Smooth muscle cell (in vitro differentiated cells): ENCODE results near the gene ZNF697. TPM values are rescaled to one million over a fixed set of nuclear protein-coding genes. Genes with fewer than 3 reads are reported as not detected.
"Not testable (repeated sequence)": the region's sequence is repeated elsewhere in the genome, so short reads cannot be mapped to it uniquely, and the experiment has no call there.

Source experiments
- DNase-seq: peaks from one replicate; lab custom pipeline; 2025; ENCODE audit not compliant: unreplicated experiment; lab: John Stamatoyannopoulos, UW
- H2AFZ ChIP-seq: fragments of 200-600 bp; sonication (generic); 2 replicates; pipeline ENCODE4 v1.6.0; 2016; ENCODE audit warnings: antibody characterized with exemption, low read depth, mild to moderate bottlenecking
- H3F3A ChIP-seq: fragments of 200-600 bp; sonication (generic); 2 replicates; pipeline ENCODE4 v1.6.0; 2017; ENCODE audit warnings: antibody characterized with exemption, low read depth
- H3K27ac ChIP-seq: fragments of 200-600 bp; sonication (generic); 2 replicates; pipeline ENCODE4 v1.5.1; 2016; ENCODE audit warnings: low read depth, mild to moderate bottlenecking
- H3K27me3 ChIP-seq: fragments of 200-600 bp; sonication (generic); 2 replicates; pipeline ENCODE4 v1.6.1; 2016; ENCODE audit warnings: low read depth, mild to moderate bottlenecking
- H3K36me3 ChIP-seq: fragments of 200-600 bp; sonication (generic); 2 replicates; pipeline ENCODE4 v1.5.1; 2016; ENCODE audit warnings: low read depth
- H3K4me1 ChIP-seq: fragments of 200-600 bp; sonication (generic); 2 replicates; pipeline ENCODE4 v1.5.1; 2016; ENCODE audit warnings: low read depth
- H3K4me2 ChIP-seq: fragments of 200-600 bp; sonication (generic); 2 replicates; pipeline ENCODE4 v1.6.0; 2016; ENCODE audit warnings: mild to moderate bottlenecking
- H3K4me3 ChIP-seq: fragments of 200-600 bp; sonication (generic); 2 replicates; pipeline ENCODE4 v1.5.1; 2016; ENCODE audit warnings: mild to moderate bottlenecking
- H3K79me2 ChIP-seq: fragments of 200-600 bp; sonication (generic); 2 replicates; pipeline ENCODE4 v1.6.0; 2016; ENCODE audit warnings: low read depth, mild to moderate bottlenecking
- H3K9ac ChIP-seq: fragments of 200-600 bp; sonication (generic); 2 replicates; pipeline ENCODE4 v1.6.0; 2016; ENCODE audit warnings: low read depth
- H3K9me3 ChIP-seq: fragments of 200-600 bp; sonication (generic); replicated peaks from 2 replicates; pipeline ENCODE4 v1.5.1; 2016; ENCODE audit warnings: low read depth
- H4K20me1 ChIP-seq: fragments of 200-600 bp; sonication (generic); 2 replicates; pipeline ENCODE4 v1.6.0; 2016; ENCODE audit warnings: low read depth
- WGBS: methylation state at CpG from one replicate; pipeline ENCODE4 v1.1.7; 2016; ENCODE audit warnings: low lambda C conversion rate; 5-methylcytosine and 5-hydroxymethylcytosine counted together
- polyA plus RNA-seq: library from polyadenylated mRNA; unstranded; fragments of >200 nt; fragmentation: Nextera tagmentation; extraction: Ambion mirVana; gene quantifications from 2 replicates; pipeline ENCODE4 v1.2.1, GENCODE V29; 2016
- total RNA-seq: library from RNA; depleted of rRNA; stranded (reverse); fragments of >200 nt; gene quantifications from 2 replicates; pipeline ENCODE4 v1.2.3, GENCODE V29; 2014
- TF ChIP-seq, protein P1 (sequence below): fragments of 200-600 bp; sonication (generic); IDR thresholded peaks from 2 replicates; pipeline ENCODE4 v1.5.1; 2017; ENCODE audit warnings: borderline replicate concordance, mild to moderate bottlenecking, antibody characterized with exemption; ENCODE audit not compliant: insufficient read depth, poor library complexity, severe bottlenecking

Gene ZNF697
- total and polyA plus RNA-seq, 2 experiments from 2014 or later = 2.2 to 18.5 TPM

GRCh38 chr1:119573886-119574285 lies 74.2 kb downstream of the ZNF697 start:
- Histone ChIP-seq H3F3A (no peaks in the 10 kb centered on the region), H3K9ac (no peak overlapping the region), H3K27ac (no peak overlapping the region), H3K9me3 (no peaks in the 10 kb centered on the region), H2AFZ (no peak overlapping the region), H3K36me3 (no peaks in the 10 kb centered on the region), H3K79me2 (no peaks in the 10 kb centered on the region), H4K20me1 (no peaks in the 10 kb centered on the region), H3K4me2 (no peak overlapping the region), H3K4me3 (no peak overlapping the region), H3K27me3 (no peaks in the 10 kb centered on the region), H3K4me1 (no peaks in the 10 kb centered on the region)
- TF ChIP-seq, protein P1, sequence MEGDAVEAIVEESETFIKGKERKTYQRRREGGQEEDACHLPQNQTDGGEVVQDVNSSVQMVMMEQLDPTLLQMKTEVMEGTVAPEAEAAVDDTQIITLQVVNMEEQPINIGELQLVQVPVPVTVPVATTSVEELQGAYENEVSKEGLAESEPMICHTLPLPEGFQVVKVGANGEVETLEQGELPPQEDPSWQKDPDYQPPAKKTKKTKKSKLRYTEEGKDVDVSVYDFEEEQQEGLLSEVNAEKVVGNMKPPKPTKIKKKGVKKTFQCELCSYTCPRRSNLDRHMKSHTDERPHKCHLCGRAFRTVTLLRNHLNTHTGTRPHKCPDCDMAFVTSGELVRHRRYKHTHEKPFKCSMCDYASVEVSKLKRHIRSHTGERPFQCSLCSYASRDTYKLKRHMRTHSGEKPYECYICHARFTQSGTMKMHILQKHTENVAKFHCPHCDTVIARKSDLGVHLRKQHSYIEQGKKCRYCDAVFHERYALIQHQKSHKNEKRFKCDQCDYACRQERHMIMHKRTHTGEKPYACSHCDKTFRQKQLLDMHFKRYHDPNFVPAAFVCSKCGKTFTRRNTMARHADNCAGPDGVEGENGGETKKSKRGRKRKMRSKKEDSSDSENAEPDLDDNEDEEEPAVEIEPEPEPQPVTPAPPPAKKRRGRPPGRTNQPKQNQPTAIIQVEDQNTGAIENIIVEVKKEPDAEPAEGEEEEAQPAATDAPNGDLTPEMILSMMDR = no peak
- no peak for DNase-seq
- WGBS = 94% methylated on average over 5 of the region's 5 CpGs

- not testable (repeated sequence) for H3K27me3 ChIP-seq, DNase-seq, H3K4me2 ChIP-seq, H2AFZ ChIP-seq, H3K36me3 ChIP-seq, H3K27ac ChIP-seq, H3F3A ChIP-seq, H3K79me2 ChIP-seq, H3K9me3 ChIP-seq, H3K4me1 ChIP-seq, H3K9ac ChIP-seq, H4K20me1 ChIP-seq, H3K4me3 ChIP-seq
- 77% methylated on average over 7 of the region's 8 CpGs for WGBS
Observed at GRCh38 chr1:119569930-119570622, 78.0 kb downstream of the ZNF697 start.

Other genes with a start within 250 kb of the ZNF697 start
- gene HSD3B2, start 233.1 kb downstream of the ZNF697 start, total RNA-seq = not detected in 2 replicates
- gene HSD3B2, start 233.1 kb downstream of the ZNF697 start, polyA plus RNA-seq = not detected in 2 replicates
- 1.7 and 2.9 TPM in 2 replicates for gene HSD3B1, start 141.1 kb downstream of the ZNF697 start, total RNA-seq
- 1.8 and 4.8 TPM in 2 replicates for gene HSD3B1, start 141.1 kb downstream of the ZNF697 start, polyA plus RNA-seq
- 66.1 and 93.2 TPM in 2 replicates for gene PHGDH, start 63.7 kb upstream of the ZNF697 start, total RNA-seq
- 134 and 141 TPM in 2 replicates for gene PHGDH, start 63.7 kb upstream of the ZNF697 start, polyA plus RNA-seq
- not detected in 2 replicates for gene HMGCS2, start 120.6 kb upstream of the ZNF697 start, total RNA-seq
- 0.08 TPM in 1 of 2 replicates, not detected in the other for gene HMGCS2, start 120.6 kb upstream of the ZNF697 start, polyA plus RNA-seq
- not detected in 2 replicates for gene REG4, start 163.2 kb upstream of the ZNF697 start, total RNA-seq
- gene REG4, start 163.2 kb upstream of the ZNF697 start, polyA plus RNA-seq = 0.30 TPM in 1 of 2 replicates, not detected in the other
- not detected in 2 replicates for gene ADAM30, start 248.2 kb upstream of the ZNF697 start, total RNA-seq
- gene ADAM30, start 248.2 kb upstream of the ZNF697 start, polyA plus RNA-seq = not detected in 2 replicates